Lung (tissue), 12 donors: ENCODE data around the gene HS6ST3. TPM values are rescaled to one million over a fixed set of nuclear protein-coding genes. Genes with fewer than 3 reads are reported as not detected.

ENCODE experiments used
- ATAC-seq: fragments of 200-7000 bp; cut with Tn5 transposase; one replicate; pipeline ENCODE4 v1.9.1; 2020; ENCODE audit warnings: moderate number of reproducible peaks; ENCODE audit not compliant: insufficient read depth, low FRiP score
- DNase-seq, 3 donors: peaks; one replicate each; pipeline ENCODE4 v3.0.0-alpha.2; 2013 to 2017
- H3K27ac ChIP-seq, 2 donors: one replicate each; pipeline ENCODE4 v1.5.1; 2013; ENCODE audit warnings: mild to moderate bottlenecking in 2 of 2, moderate library complexity in 2 of 2, control low read depth in 1 of 2, inconsistent platforms in 1 of 2, low read depth in 1 of 2, low read length in 1 of 2
- H3K27me3 ChIP-seq, 3 donors: one replicate each; pipeline ENCODE4 v1.5.1; 2013; ENCODE audit warnings: low read length in 2 of 3; ENCODE audit not compliant: control insufficient read depth in 3 of 3, insufficient read depth in 3 of 3
- H3K36me3 ChIP-seq, 4 donors: one replicate each; pipeline ENCODE4 v1.5.1; 2013; ENCODE audit warnings: low read length in 4 of 4, mild to moderate bottlenecking in 1 of 4, moderate library complexity in 1 of 4; ENCODE audit not compliant: control insufficient read depth in 4 of 4, insufficient read depth in 4 of 4
- H3K4me1 ChIP-seq, 5 donors: one replicate each; pipeline ENCODE4 v1.5.1; 2013; ENCODE audit warnings: low read length in 5 of 5, mild to moderate bottlenecking in 2 of 5, moderate library complexity in 1 of 5; ENCODE audit not compliant: control insufficient read depth in 5 of 5, insufficient read depth in 5 of 5
- H3K4me3 ChIP-seq: one replicate; pipeline ENCODE4 v1.5.1; 2013; ENCODE audit warnings: mild to moderate bottlenecking, control low read depth, moderate library complexity
- H3K9ac ChIP-seq, 2 donors: one replicate each; pipeline ENCODE4 v1.5.1; 2013; ENCODE audit warnings: low read length in 2 of 2, control low read depth in 1 of 2; ENCODE audit not compliant: insufficient read depth in 1 of 2
- H3K9me3 ChIP-seq, 4 donors: one replicate each; pipeline ENCODE4 v1.5.1; 2013; ENCODE audit warnings: low read length in 3 of 4, mild to moderate bottlenecking in 1 of 4, moderate library complexity in 1 of 4; ENCODE audit not compliant: control insufficient read depth in 4 of 4, insufficient read depth in 3 of 4
- CTCF ChIP-seq: IDR thresholded peaks from 2 replicates; pipeline ENCODE4 v1.5.1; 2012; ENCODE audit warnings: mild to moderate bottlenecking; ENCODE audit errors: control extremely low read depth, extremely low read depth
- WGBS, 2 donors: extraction: QIAGEN DNeasy Blood & Tissue Kit; methylation state at CpG; one replicate each; pipeline ENCODE4 v1.1.7; 2013; 5-methylcytosine and 5-hydroxymethylcytosine counted together
- polyA plus RNA-seq, 2 donors: library from polyadenylated mRNA; stranded (reverse); fragments of 200-250 nt; gene quantifications; one replicate each; pipeline ENCODE4 v1.2.1, GENCODE V29; 2013
- total RNA-seq, 2 donors: library from RNA; depleted of rRNA in 1 of 2; stranded (reverse); fragments of >200 nt in 1 of 2; gene quantifications; one replicate each; pipeline ENCODE4 v1.2.1, GENCODE V29; 2014 to 2021
- donor health status: control.
- donor health status: control.
- donor health status: Bipolar disorder and iron deficiency.
- donor health status: healthy.
- donor health status: DM: yes; HTN: yes; CAD: no.

Gene HS6ST3
- total and polyA plus RNA-seq, 4 donors = 0.01 to 0.17 (median 0.04) TPM

- ATAC-seq (no peak), DNase-seq (no peak)
- 73 to 79% methylated on average over 1 of the region's 1 CpG for WGBS, 2 donors
- H3K27me3 ChIP-seq = no peaks in the 10 kb centered on the region
- no peaks in the 10 kb centered on the region for H3K36me3 ChIP-seq
- H3K9ac ChIP-seq = no peak overlapping the region
- no peaks in the 10 kb centered on the region for H3K4me1 ChIP-seq
- H3K27ac ChIP-seq = no peak overlapping the region
- H3K4me3 ChIP-seq = no peak overlapping the region
- TF ChIP-seq CTCF = no peak
- H3K9me3 ChIP-seq = no peaks in the 10 kb centered on the region
Observed at GRCh38 chr13:96172066-96172465, 82.2 kb downstream of the HS6ST3 start.

GRCh38 chr13:96178759-96179158 is 88.9 kb downstream of the HS6ST3 start:
- DNase-seq (no peak), ATAC-seq (no peak)
- Histone ChIP-seq H3K4me3 (no peak overlapping the region), H3K4me1 (no peaks in the 10 kb centered on the region), H3K27me3 (no peaks in the 10 kb centered on the region), H3K36me3 (no peaks in the 10 kb centered on the region), H3K9me3 (no peaks in the 10 kb centered on the region), H3K9ac (no peak overlapping the region), H3K27ac (no peak overlapping the region)
- 98% methylated on average over 1 of the region's 1 CpG for WGBS, 2 donors
- TF ChIP-seq CTCF = no peak

- Histone ChIP-seq H3K36me3 (no peaks in the 10 kb centered on the region), H3K9me3 (no peaks in the 10 kb centered on the region), H3K27me3 (no peaks in the 10 kb centered on the region), H3K4me1 (no peaks in the 10 kb centered on the region), H3K4me3 (no peak overlapping the region), H3K9ac (no peak overlapping the region), H3K27ac (no peak overlapping the region)
- DNase-seq (no peak), ATAC-seq (no peak)
- no peak for TF ChIP-seq CTCF
- 82 to 85% methylated on average over 5 of the region's 5 CpGs for WGBS, 2 donors
Observed at GRCh38 chr13:96179309-96179708, 89.4 kb downstream of the HS6ST3 start.

GRCh38 chr13:96181911-96182310 is 92.0 kb downstream of the HS6ST3 start:
- WGBS, 2 donors = 73 to 89% methylated on average over 5 of the region's 5 CpGs
- H3K4me3 ChIP-seq = no peak overlapping the region
- no peak overlapping the region for H3K27ac ChIP-seq
- no peak overlapping the region for H3K9ac ChIP-seq
- ATAC-seq (no peak), DNase-seq (peak in 1 of 3 donors; percentile 27)
- TF ChIP-seq CTCF = no peak
- no peaks in the 10 kb centered on the region for H3K9me3 ChIP-seq
- H3K36me3 ChIP-seq = no peaks in the 10 kb centered on the region
- no peaks in the 10 kb centered on the region for H3K4me1 ChIP-seq
- H3K27me3 ChIP-seq = no peaks in the 10 kb centered on the region
